GM19455 (cell line): ENCODE data around the gene CDKAL1.
"Not testable (repeated sequence)": the region's sequence is repeated elsewhere in the genome, so short reads cannot be mapped to it uniquely, and the experiment has no call there.

Experiments
- ATAC-seq: cut with Tn5 transposase; IDR thresholded peaks from one replicate; pipeline ENCODE4 v1.9.1; 2021; ENCODE audit not compliant: unreplicated experiment

CDKAL1 gene

DNA sequence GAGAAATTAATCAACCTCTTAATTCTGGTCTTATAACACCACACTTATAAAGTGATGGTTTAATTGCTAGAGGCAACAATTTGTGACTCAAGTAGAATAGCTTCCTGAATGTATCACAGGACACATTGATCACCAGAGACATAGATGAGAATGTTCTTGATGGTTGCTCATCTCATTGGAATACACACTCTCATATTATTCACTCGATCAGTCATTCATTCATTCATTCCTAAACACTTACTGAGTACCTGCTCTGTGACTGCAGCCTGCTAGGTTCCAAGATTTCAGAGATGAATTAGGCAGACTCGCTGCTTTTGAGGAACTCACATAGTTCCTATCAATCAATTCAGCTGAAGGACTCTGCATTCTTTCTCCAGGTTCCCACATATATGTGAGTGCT, 694.2 kb downstream of the CDKAL1 start:
- no peak for ATAC-seq

DNA sequence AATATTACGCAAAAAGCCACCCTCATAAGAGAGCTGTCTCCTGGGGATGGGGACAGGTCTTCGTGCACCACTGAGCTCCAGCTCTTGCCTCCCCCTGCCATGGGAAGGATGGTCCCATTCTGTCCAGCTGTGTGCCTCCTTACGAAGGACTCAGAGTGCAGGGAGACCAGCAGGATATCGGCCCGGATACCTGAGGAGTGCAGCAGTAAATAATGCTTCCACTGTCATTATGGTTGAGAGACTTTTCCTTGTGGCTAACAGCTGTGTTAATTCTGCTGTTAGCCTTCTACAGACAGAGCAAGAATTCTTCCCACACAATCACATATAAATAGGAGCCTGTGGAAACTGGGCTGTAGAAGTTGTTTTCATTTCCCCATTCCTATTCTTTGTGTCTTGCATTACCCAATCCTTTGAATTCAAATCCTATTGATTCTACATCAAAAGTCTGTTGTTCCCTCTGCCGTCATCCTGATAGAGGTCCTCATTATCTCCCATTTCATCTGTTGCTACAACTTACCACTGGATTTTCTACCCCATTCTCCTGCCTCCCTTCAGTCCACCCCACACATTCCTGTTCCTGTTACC, 694.7 kb downstream of the CDKAL1 start:
- ATAC-seq: no peak

DNA sequence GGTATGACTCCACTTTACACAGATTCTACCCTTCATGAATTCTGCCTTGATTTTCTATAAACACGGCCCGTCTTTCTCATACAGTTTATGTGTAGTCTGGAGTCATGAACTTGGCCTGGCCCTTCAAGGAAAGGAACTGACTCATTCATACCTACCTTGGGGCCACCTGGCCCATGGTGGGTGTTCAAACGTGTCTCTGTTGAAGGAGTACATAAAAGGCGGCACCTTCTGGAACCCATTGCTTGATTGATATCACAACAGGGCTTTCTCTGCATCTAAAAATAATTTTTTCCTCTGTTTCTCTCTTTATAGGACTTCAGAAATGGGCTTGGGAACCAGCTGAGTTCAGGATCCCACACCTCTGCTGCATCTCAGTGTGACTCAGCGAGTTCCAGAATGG, 696.3 kb downstream of the CDKAL1 start:
- no peak for ATAC-seq

DNA sequence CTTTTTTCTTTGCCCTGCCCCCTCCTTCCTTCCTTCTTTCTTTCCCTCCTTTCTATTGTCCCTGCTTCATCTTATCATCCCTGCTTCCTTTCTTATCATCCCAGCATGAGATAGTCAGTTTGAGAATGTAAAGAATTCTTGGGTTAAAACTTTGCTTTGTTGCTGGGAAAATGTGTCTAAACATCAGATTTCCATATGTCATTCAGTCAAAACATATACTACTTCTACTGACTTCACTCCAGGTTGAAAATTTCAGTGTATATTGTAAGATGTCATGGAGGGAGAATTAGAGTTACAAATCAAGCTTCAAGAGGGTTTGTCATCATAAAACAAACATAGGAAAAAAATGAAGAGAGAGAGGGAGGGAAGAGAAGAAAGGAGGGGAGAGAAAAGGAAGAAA, 700.9 kb downstream of the CDKAL1 start:
- no peak for ATAC-seq

DNA sequence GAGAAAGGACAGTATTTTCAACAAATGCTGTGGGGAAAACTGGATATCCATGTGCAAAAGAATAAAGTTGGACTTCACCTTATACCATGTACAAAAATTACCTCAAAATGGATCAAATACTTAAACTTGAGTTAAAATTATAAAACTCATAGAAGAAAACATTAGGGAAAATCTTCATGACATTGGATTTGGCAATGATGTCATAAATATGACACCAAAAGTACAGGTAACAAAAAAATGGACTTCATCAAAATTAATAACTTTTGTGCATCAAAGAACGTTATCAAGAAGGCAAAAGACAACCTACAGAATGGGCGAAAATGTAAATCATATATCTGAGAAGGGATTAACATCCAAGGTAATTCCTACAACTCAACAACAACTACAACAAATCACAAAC, 704.0 kb downstream of the CDKAL1 start:
- no peak for ATAC-seq

DNA sequence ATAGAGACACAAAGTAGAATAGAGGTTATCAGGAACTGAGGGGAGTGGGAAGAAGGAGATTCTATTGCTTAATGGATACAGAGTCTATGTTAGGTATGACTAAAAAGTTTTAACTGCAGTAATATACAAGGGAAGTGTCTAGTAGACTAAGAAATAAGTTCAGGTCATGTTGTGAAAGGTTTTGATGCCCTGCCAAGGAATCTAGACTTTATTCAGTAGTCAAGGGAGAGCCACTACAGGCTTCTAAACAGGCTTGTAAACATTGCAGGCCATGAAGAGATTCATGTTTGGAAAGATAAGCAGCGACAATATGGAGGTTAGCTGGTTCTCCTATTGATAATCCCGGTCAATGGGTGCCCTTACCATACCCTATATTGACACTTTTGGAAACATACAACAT, 706.5 kb downstream of the CDKAL1 start:
- no peak for ATAC-seq

DNA sequence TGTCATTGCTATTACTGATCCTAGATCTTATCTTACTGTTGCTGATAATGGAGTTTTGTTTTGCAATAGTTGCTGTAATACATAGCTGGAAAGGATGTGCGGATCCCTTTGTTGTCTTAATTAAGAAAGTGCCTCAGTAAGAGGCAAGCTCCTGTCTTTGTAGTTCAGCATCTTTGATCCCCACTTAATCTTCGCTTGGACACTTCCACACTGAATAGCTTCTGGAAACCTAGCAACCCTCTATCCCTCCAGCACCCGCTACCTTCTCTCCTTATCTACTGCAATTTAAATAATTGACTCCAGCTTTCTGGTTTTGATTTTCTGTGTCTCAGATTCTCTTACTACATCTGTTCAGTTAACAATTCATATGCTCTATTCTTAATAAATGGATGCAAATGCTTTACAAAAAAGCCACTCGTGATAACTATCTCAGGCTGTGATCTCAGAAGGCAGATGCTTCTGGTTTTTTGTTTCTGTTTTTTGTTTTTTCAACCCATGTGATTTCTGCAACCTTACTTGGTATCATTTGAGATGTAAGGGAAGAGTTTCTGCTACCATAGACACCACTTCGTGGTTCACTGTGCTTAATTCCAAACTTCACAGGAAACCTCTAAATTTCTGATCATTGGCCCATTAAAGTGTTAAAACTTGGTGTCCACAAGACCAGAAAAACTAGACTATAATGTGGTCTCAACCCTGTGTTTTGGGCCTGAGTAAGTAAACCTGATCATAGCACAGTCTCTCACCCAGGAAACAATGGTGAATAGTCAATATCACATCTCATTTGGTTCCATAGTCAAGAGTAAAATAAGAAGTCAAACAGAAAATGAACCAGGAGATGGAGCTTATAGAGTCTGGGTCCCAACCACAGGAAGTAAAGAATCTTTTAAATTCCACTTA, 707.2 kb downstream of the CDKAL1 start:
- no peak for ATAC-seq

DNA sequence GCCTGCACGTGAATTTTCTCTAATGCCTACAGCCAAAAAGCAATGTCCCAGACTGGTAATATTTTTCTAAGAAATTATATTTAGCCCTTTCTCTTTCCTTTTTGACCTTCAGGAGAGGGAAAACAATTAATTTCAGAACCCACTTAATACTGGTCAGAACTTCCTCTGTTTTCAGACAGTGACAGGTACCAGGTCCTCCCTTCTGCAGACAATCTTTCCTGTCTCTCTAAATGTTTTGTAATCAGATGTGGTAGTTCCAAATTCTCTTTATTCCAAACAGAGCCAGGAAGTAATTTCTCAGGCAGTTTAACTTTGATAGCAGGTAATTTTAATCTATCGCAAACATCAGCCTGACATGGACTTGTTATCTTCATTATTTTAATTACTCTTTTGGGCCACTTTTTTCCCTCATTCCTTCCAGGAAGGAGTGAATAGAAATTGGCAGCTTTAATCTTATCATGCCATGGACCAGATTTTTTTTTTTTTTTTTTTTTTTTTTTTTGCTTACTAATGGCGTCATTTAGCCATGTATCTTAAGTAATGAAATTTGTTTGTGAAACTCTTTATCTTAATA, 710.7 kb downstream of the CDKAL1 start:
- ATAC-seq: no peak

DNA sequence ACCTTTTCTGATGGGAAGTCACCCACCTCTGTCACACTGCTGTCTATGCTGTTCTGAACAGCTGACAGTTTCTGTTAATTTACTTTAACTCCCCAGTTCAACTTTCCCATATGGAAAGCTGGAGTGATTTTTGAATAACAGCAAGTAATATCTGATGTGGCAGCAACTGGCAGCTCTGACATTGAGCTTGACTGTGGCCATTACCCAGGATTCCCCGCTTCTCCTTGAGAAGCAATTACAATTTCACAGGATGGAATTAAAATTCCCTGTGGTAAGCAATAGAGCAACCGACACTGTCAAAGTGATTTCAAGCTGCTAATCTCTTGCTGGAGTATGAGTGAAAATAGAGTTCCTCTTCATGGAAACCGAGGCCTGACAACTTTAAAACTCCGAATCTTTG, 711.2 kb downstream of the CDKAL1 start:
- ATAC-seq: no peak

DNA sequence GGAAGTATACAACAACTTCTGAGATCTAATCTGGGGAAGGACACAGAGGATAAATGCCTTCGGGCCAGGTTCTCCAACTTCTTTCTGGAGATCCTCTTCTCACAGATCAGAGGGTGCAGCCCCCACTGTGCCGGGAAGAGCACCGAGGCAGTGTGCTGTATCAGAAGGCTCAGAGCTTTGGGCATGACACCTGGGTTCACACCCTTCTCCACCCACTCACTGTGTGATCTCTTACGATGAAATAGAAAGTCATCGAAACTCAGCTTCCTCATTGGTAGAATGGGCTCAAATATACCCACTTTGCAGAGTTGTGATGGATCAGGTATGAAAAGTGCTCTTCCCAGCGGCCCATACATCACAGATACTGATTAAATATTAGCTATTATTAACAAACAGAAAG, 711.8 kb downstream of the CDKAL1 start:
- ATAC-seq: no peak

DNA sequence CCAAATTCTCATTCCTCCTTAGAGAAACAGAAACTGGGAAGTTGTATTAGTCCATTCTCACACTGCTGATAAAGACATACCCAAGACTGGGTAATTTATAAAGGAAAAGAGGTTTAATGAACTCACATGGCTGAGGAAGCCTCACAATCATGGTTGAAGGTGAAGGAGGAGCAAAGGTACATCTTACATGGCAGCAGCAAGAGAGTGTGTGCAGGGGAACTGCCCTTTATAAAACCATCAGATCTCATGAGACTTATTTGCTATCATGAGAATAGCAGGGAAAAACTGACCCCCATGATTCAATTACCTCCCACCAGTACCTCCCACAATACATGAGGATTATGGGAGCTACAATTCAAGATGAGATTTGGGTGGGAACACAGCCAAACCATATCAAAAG, 720.2 kb downstream of the CDKAL1 start:
- not testable (repeated sequence) for ATAC-seq

DNA sequence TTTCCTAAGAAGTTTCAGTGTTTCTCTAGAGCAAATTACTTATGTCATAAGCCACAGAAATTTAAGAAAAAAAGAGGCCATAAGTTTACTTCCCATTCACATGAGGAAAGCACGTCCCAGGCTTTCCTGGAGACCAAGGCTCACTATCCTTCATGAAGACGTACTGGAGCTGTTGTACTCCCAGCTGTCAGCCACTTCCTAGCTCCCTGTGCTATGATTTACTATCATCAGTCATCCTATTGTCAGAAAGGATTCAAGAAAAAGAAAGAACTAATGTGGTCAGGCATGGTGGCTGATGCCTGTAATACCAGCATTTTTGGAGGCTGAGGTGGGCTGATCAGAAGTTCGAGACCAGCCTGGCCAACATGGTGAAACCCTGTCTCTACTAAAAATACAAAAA, 721.9 kb downstream of the CDKAL1 start:
- ATAC-seq: no peak

DNA sequence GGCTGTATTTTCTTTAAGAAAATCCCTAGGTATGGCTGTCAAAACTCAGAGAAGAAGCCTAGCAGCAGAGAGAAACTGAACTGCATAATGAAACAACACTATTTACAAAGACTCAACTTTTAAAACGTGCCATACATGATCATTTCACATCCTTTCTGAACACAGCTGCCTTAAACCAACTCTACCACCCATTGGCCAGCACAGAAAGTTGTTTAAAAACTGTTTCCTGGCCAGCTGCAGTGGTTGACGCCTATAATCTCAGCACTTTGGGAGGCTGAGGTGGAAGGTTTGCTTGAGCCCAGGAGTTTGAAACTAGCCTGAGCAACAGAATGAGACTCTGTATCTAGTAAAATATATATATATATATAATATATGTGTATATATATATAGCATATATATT, 722.9 kb downstream of the CDKAL1 start:
- ATAC-seq: no peak

DNA sequence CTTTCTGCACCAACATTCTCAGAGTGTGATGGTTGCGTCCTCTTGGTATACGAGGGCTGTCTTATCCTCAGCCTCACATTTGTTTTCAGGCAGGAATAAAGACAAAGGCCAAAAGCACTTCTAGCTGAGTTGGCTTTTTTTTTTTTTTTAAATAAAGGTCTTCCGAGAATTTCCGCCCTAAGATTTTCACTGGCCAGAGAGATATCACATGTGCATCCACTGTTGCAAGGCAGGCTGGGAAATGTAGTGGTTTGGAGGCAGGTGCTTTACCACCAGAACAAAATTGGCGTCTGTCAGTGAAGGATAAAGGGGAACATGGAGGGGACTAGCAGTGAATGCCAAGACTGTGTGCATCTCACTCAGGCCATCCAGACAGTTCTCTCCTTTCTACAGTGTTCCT, 724.4 kb downstream of the CDKAL1 start:
- no peak for ATAC-seq

DNA sequence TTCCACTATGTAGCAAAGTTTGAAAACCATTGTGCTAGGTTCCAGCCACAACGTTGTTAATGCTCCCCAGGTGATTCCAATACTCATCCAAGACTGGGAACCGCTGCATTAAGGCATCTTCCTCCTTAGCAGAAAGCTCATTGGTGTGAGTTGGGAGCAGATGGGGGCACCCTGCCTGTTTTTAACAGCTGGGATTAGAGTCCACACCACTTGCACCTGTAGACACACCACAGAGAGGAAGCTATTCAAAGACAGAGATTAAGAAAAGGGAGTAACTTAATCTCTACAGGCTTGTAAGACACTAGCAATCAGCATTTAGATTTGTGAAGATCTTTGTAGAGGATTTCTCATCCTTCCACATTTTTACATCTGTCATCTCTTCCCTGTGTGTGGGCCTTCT, 725.4 kb downstream of the CDKAL1 start:
- no peak for ATAC-seq

DNA sequence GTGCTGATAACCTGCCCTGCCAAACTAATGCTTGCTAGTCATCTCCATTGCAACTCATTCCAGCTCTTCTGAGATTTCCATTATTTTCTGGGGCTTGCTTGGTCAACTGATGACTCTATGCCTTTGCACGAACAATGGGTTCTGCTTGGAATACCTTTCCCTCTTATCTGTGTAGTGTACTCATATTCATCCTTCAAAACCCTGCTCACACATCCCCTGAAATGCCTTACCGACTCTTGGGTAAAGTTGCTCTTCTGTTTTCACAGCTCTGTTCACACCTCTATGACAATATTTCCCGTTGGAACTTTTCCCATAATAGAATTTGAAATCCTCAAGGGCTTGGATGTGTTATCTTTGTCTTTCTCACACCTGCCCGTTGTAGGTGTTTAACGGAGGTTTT, 728.2 kb downstream of the CDKAL1 start:
- ATAC-seq: no peak

DNA sequence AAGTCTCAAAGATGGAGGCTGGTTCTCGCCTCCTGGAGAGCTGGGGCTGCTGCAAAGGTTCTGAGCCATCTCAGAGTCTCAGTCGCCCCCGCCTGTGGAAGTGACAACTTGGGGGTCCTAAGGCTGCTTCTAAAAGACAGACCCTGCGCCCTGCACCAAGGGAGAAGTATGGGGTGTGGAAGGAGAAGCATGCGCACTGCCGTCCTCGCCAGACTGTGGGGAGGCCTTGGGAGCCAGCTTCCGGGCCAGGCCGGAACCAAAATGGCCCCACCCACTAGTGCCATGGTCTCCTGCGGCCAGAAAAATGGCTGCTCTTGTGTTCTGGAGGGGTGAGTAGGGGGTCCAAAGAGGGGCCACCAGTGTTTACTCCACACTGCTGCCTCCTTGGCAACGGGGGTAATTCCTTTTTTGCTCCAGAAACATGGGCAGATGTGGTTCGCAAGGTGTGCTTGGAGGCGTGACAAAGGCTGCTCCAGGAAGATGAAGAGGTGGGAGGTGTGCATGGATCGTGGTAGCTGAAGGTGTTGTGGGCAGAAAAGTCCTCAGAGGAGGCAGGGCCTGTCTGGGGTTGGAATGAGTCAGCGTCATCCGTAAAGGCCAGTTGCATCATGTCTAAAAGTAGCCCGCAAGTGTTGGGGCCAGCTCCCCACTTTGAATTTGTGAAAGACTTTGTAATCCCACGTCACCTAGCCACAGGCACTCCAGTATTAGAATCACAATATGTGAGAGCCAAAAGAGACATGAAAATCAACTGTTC, 729.5 kb downstream of the CDKAL1 start:
- peak; percentile 68 for ATAC-seq

DNA sequence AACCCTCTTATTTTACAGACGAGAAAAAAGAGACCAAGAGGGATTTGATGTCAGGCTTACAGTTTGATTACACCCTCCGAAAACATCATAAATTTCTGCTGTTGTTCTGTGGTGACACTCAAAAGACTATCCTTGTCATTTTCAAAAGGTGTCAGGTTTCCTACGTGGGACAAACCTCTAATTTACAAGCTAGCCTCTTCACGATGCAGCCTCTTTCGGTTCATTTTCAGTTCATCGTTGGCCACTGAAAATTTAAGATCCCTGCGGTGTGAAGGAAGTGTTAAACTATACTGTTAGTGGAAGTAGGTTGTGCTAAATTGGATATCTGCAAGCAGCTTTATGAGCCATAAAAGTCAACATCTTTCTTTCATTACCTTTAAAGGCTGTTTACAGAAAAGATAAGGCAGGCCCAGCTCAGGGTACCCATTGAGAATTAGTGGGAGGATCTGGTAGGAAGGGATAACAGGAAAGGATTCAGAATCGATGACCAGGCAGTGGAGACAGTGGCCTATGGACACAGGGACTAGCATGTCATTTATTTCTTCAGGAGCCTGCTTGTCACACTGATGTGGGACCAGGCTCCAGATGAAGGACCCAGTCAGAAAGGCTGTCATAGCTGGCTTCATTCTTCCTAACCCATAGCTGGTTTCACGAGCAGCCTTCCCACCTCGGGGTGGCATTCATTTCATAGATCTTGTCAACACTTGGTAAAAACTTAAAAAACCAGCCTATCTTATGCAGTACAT, 730.2 kb downstream of the CDKAL1 start:
- no peak for ATAC-seq

DNA sequence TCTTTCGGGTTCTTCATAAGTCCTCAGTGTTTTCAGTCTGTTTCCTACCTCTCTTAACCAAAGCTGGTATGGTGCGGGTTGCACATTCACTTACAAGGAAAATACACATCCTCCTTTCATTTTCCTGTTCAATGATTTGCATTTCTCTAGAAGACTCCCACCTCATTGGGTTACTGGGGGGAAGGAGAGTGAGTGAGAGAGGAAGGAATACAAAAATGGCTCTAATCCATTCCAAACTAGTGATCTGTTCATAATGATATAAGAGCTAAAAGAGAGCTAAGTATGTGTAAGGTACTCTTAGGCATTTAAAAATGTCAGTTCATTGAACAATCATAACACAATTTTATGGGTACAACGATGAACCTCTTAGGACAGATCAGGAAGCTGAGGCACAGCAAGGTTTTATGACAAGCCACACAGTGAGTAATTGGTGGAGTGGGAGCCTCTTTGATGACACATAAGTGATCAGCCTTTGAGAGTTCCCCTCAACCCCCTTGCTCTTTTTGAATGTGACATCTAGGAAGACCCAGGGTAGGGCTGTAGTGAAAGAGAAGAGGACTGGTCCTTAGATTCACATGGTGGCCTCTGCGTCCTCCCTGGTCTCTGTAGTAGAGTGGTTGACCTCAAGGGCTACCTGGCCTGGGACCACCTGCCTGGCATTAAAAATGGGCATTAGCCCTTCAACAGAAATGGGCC, 730.9 kb downstream of the CDKAL1 start:
- no peak for ATAC-seq

DNA sequence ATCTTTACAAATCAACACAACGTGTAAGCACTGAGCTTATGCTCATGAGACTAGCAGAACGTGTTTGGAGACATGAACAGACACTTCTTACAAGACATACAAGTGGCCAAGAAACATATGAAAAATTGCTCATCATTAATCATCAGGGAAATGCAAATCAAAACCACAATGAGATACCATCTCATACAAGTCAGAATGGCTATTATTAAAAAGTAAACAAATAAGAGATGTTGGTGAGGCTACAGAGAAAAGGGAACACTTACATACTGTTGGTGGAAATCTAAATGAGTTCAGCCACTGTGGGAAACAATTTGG, 731.4 kb downstream of the CDKAL1 start:
- no peak for ATAC-seq
